Prostate gland (tissue), 2 donors: ENCODE measurements around the gene RBFOX2.

Experiments used
- POLR2A ChIP-seq: fragments of 450-650 bp; IDR thresholded peaks from one replicate; pipeline ENCODE4 v1.6.1; 2016; ENCODE audit warnings: antibody characterized with exemption, mild to moderate bottlenecking
- POLR2AphosphoS5 ChIP-seq: sonication (generic); formaldehyde crosslinking; IDR thresholded peaks from one replicate; pipeline ENCODE4 v1.6.1; 2017; ENCODE audit warnings: antibody characterized with exemption
- TF ChIP-seq, protein P1 (sequence below), 4 experiments: fragments of 200-600 bp in 2 of 4; fragments of 450-650 bp in 2 of 4; sonication (generic) in 2 of 4; IDR thresholded peaks; 1 replicate in 3 of 4; 2 replicates in 1 of 4; pipeline ENCODE4 v1.5.1; 2016 to 2019; ENCODE audit warnings: antibody characterized with exemption in 4 of 4, mild to moderate bottlenecking in 2 of 4, moderate library complexity in 2 of 4

DNA sequence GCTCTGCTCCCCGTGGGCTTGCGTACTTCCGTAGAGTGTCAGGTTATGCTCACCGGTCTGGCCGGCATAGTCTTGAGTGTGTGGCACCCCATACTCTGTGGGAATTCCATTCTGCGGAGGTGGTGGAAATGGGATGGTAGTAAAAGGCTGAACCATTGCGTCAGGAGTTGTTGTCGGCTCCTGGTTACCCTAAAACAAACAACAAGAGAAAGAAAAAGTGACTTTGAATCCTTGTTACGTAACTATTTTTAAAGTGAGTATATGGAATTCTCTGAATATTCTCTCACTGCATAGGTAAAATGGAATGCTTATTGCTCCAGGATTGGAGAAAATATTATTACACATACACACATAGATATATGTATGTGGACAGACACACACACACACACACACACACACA, 218.8 kb downstream of the RBFOX2 start:
- TF ChIP-seq, protein P1, sequence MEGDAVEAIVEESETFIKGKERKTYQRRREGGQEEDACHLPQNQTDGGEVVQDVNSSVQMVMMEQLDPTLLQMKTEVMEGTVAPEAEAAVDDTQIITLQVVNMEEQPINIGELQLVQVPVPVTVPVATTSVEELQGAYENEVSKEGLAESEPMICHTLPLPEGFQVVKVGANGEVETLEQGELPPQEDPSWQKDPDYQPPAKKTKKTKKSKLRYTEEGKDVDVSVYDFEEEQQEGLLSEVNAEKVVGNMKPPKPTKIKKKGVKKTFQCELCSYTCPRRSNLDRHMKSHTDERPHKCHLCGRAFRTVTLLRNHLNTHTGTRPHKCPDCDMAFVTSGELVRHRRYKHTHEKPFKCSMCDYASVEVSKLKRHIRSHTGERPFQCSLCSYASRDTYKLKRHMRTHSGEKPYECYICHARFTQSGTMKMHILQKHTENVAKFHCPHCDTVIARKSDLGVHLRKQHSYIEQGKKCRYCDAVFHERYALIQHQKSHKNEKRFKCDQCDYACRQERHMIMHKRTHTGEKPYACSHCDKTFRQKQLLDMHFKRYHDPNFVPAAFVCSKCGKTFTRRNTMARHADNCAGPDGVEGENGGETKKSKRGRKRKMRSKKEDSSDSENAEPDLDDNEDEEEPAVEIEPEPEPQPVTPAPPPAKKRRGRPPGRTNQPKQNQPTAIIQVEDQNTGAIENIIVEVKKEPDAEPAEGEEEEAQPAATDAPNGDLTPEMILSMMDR (IDR thresholded peaks at IDR 0.05): no peak
- TF ChIP-seq POLR2AphosphoS5: no peak
- no peak for TF ChIP-seq POLR2A
